ENCODE data around the gene PLXDC2.

GRCh38 chr10:20237586-20237985 lies 421.4 kb downstream of the PLXDC2 start:
- no peak for TF ChIP-seq CTCF (IDR thresholded peaks at IDR 0.05; ENCODE audit: low read depth, low read length, poor library complexity, severe bottlenecking)
- TF ChIP-seq EZH2phosphoT487 (IDR thresholded peaks at IDR 0.05; ENCODE audit: borderline replicate concordance, low read length), result no peak
